ENCODE data around the gene STON2. TPM values are rescaled to one million over a fixed set of nuclear protein-coding genes. Genes with fewer than 3 reads are reported as not detected.

The STON2 gene
- total RNA-seq, 1 experiment from 2014 or later, result not detected

GRCh38 chr14:81437244-81437643, 37.1 kb upstream of the STON2 start:
- H4K20me1 ChIP-seq (ENCODE audit: insufficient read depth, low read depth, low read length), result no peaks in the 10 kb centered on the region
- no peaks in the 10 kb centered on the region for H3K36me3 ChIP-seq (ENCODE audit: insufficient read depth, low read length)
- H3K27ac ChIP-seq (ENCODE audit: low read length), result no peak overlapping the region
- H3K9ac ChIP-seq (ENCODE audit: low read length), result no peak overlapping the region
- no peak for DNase-seq
- no peaks in the 10 kb centered on the region for H3K9me2 ChIP-seq (replicated peaks; ENCODE audit: insufficient read depth, low read length)
- no peaks in the 10 kb centered on the region for H3K79me2 ChIP-seq (ENCODE audit: low read length)
- no peaks in the 10 kb centered on the region; the same call in 1 of the 2 replicates for H3K27me3 ChIP-seq (ENCODE audit: low read length)
- no peak overlapping the region for H3K4me3 ChIP-seq (ENCODE audit: low read length)
- no peak overlapping the region for H2AFZ ChIP-seq (ENCODE audit: low read length)
- H3K4me1 ChIP-seq (ENCODE audit: low read length), result peaks cover 3% of the 10 kb centered on the region; the same call in 1 of the 2 replicates
- no peak overlapping the region for H3K4me2 ChIP-seq (ENCODE audit: low read depth, low read length, poor library complexity, severe bottlenecking)
- H3K9me3 ChIP-seq (ENCODE audit: low read length), result no peaks in the 10 kb centered on the region

- Histone ChIP-seq H3K4me1 (ENCODE audit: low read length) (peaks cover 3% of the 10 kb centered on the region; the same call in 1 of the 2 replicates), H3K27me3 (ENCODE audit: low read length) (no peaks in the 10 kb centered on the region; the same call in 1 of the 2 replicates), H3K9me3 (ENCODE audit: low read length) (no peaks in the 10 kb centered on the region), H3K9me2 (replicated peaks; ENCODE audit: insufficient read depth, low read length) (no peaks in the 10 kb centered on the region), H2AFZ (ENCODE audit: low read length) (no peak overlapping the region), H3K4me3 (ENCODE audit: low read length) (no peak overlapping the region), H3K79me2 (ENCODE audit: low read length) (no peaks in the 10 kb centered on the region), H3K27ac (ENCODE audit: low read length) (no peak overlapping the region), H3K36me3 (ENCODE audit: insufficient read depth, low read length) (no peaks in the 10 kb centered on the region), H3K4me2 (ENCODE audit: low read depth, low read length, poor library complexity, severe bottlenecking) (no peak overlapping the region), H3K9ac (ENCODE audit: low read length) (no peak overlapping the region), H4K20me1 (ENCODE audit: insufficient read depth, low read depth, low read length) (no peaks in the 10 kb centered on the region)
- no peak for DNase-seq
These were observed 36.4 kb upstream of the STON2 start for GRCh38 chr14:81436296-81437138.

GRCh38 chr14:81435391-81436295, 35.5 kb upstream of the STON2 start:
- Histone ChIP-seq H2AFZ (ENCODE audit: low read length) (no peak overlapping the region), H3K27me3 (ENCODE audit: low read length) (no peaks in the 10 kb centered on the region; the same call in 1 of the 2 replicates)

GRCh38 chr14:81435048-81435390, 34.9 kb upstream of the STON2 start:
- H3K4me3 ChIP-seq (ENCODE audit: low read length), result no peak overlapping the region
- H3K27ac ChIP-seq (ENCODE audit: low read length), result no peak overlapping the region
- no peaks in the 10 kb centered on the region for H3K36me3 ChIP-seq (ENCODE audit: insufficient read depth, low read length)
- H3K9me2 ChIP-seq (replicated peaks; ENCODE audit: insufficient read depth, low read length), result no peaks in the 10 kb centered on the region
- no peak overlapping the region for H3K9ac ChIP-seq (ENCODE audit: low read length)
- H3K4me1 ChIP-seq (ENCODE audit: low read length), result peaks cover 3% of the 10 kb centered on the region; the same call in 1 of the 2 replicates
- no peaks in the 10 kb centered on the region for H4K20me1 ChIP-seq (ENCODE audit: insufficient read depth, low read depth, low read length)
- DNase-seq, result no peak
- no peaks in the 10 kb centered on the region for H3K9me3 ChIP-seq (ENCODE audit: low read length)
- no peaks in the 10 kb centered on the region for H3K79me2 ChIP-seq (ENCODE audit: low read length)
- no peaks in the 10 kb centered on the region; the same call in 1 of the 2 replicates for H3K27me3 ChIP-seq (ENCODE audit: low read length)
- no peak overlapping the region for H3K4me2 ChIP-seq (ENCODE audit: low read depth, low read length, poor library complexity, severe bottlenecking)
- H2AFZ ChIP-seq (ENCODE audit: low read length), result no peak overlapping the region

More at GRCh38 chr14:81435391-81436295, 35.5 kb upstream of the STON2 start:
- Histone ChIP-seq H3K79me2 (ENCODE audit: low read length) (no peaks in the 10 kb centered on the region), H3K4me2 (ENCODE audit: low read depth, low read length, poor library complexity, severe bottlenecking) (no peak overlapping the region), H4K20me1 (ENCODE audit: insufficient read depth, low read depth, low read length) (no peaks in the 10 kb centered on the region), H3K9me3 (ENCODE audit: low read length) (no peaks in the 10 kb centered on the region), H3K9ac (ENCODE audit: low read length) (no peak overlapping the region), H3K36me3 (ENCODE audit: insufficient read depth, low read length) (no peaks in the 10 kb centered on the region), H3K27ac (ENCODE audit: low read length) (no peak overlapping the region), H3K4me3 (ENCODE audit: low read length) (no peak overlapping the region), H3K4me1 (ENCODE audit: low read length) (peaks cover 3% of the 10 kb centered on the region; the same call in 1 of the 2 replicates), H3K9me2 (replicated peaks; ENCODE audit: insufficient read depth, low read length) (no peaks in the 10 kb centered on the region)
- no peak for DNase-seq

- Histone ChIP-seq H3K27me3 (ENCODE audit: low read length) (no peaks in the 10 kb centered on the region; the same call in 1 of the 2 replicates), H3K4me1 (ENCODE audit: low read length) (no peaks in the 10 kb centered on the region)
These were observed 34.1 kb upstream of the STON2 start for GRCh38 chr14:81434230-81434629.

GRCh38 chr14:81433378-81433777, 33.3 kb upstream of the STON2 start:
- Histone ChIP-seq H3K9me2 (replicated peaks; ENCODE audit: insufficient read depth, low read length) (no peaks in the 10 kb centered on the region), H3K79me2 (ENCODE audit: low read length) (no peaks in the 10 kb centered on the region), H2AFZ (ENCODE audit: low read length) (no peak overlapping the region), H3K9me3 (ENCODE audit: low read length) (no peaks in the 10 kb centered on the region), H4K20me1 (ENCODE audit: insufficient read depth, low read depth, low read length) (no peaks in the 10 kb centered on the region), H3K27ac (ENCODE audit: low read length) (no peak overlapping the region), H3K4me2 (ENCODE audit: low read depth, low read length, poor library complexity, severe bottlenecking) (no peak overlapping the region), H3K36me3 (ENCODE audit: insufficient read depth, low read length) (no peaks in the 10 kb centered on the region), H3K9ac (ENCODE audit: low read length) (no peak overlapping the region), H3K27me3 (ENCODE audit: low read length) (no peaks in the 10 kb centered on the region; the same call in 1 of the 2 replicates), H3K4me3 (ENCODE audit: low read length) (no peak overlapping the region), H3K4me1 (ENCODE audit: low read length) (no peaks in the 10 kb centered on the region)
- DNase-seq, result no peak

More at GRCh38 chr14:81434230-81434629, 34.1 kb upstream of the STON2 start:
- H3K9me2 ChIP-seq (replicated peaks; ENCODE audit: insufficient read depth, low read length), result no peaks in the 10 kb centered on the region
- no peak overlapping the region for H3K27ac ChIP-seq (ENCODE audit: low read length)
- no peak overlapping the region for H3K9ac ChIP-seq (ENCODE audit: low read length)
- H4K20me1 ChIP-seq (ENCODE audit: insufficient read depth, low read depth, low read length), result no peaks in the 10 kb centered on the region
- H2AFZ ChIP-seq (ENCODE audit: low read length), result no peak overlapping the region
- H3K36me3 ChIP-seq (ENCODE audit: insufficient read depth, low read length), result no peaks in the 10 kb centered on the region
- no peak overlapping the region for H3K4me2 ChIP-seq (ENCODE audit: low read depth, low read length, poor library complexity, severe bottlenecking)
- DNase-seq, result no peak
- H3K79me2 ChIP-seq (ENCODE audit: low read length), result no peaks in the 10 kb centered on the region
- no peaks in the 10 kb centered on the region for H3K9me3 ChIP-seq (ENCODE audit: low read length)
- no peak overlapping the region for H3K4me3 ChIP-seq (ENCODE audit: low read length)

GRCh38 chr14:81432219-81432661, 32.1 kb upstream of the STON2 start:
- no peak overlapping the region for H2AFZ ChIP-seq (ENCODE audit: low read length)
- H3K27ac ChIP-seq (ENCODE audit: low read length), result no peak overlapping the region
- DNase-seq, result no peak
- no peaks in the 10 kb centered on the region for H3K9me2 ChIP-seq (replicated peaks; ENCODE audit: insufficient read depth, low read length)
- no peaks in the 10 kb centered on the region for H3K4me1 ChIP-seq (ENCODE audit: low read length)
- no peaks in the 10 kb centered on the region for H3K79me2 ChIP-seq (ENCODE audit: low read length)
- no peak overlapping the region for H3K4me3 ChIP-seq (ENCODE audit: low read length)
- no peaks in the 10 kb centered on the region for H4K20me1 ChIP-seq (ENCODE audit: insufficient read depth, low read depth, low read length)
- H3K36me3 ChIP-seq (ENCODE audit: insufficient read depth, low read length), result no peaks in the 10 kb centered on the region
- H3K4me2 ChIP-seq (ENCODE audit: low read depth, low read length, poor library complexity, severe bottlenecking), result no peak overlapping the region
- H3K27me3 ChIP-seq (ENCODE audit: low read length), result no peaks in the 10 kb centered on the region
- no peak overlapping the region for H3K9ac ChIP-seq (ENCODE audit: low read length)
- H3K9me3 ChIP-seq (ENCODE audit: low read length), result no peaks in the 10 kb centered on the region

- H3K27me3 ChIP-seq (ENCODE audit: low read length), result no peaks in the 10 kb centered on the region
These were observed 30.1 kb upstream of the STON2 start for GRCh38 chr14:81430235-81430634.

More at GRCh38 chr14:81430235-81430634, 30.1 kb upstream of the STON2 start:
- DNase-seq, result no peak
- no peaks in the 10 kb centered on the region for H3K79me2 ChIP-seq (ENCODE audit: low read length)
- H3K9ac ChIP-seq (ENCODE audit: low read length), result no peak overlapping the region
- no peaks in the 10 kb centered on the region for H3K9me2 ChIP-seq (replicated peaks; ENCODE audit: insufficient read depth, low read length)
- no peak overlapping the region for H3K27ac ChIP-seq (ENCODE audit: low read length)
- H3K36me3 ChIP-seq (ENCODE audit: insufficient read depth, low read length), result no peaks in the 10 kb centered on the region
- no peaks in the 10 kb centered on the region for H3K9me3 ChIP-seq (ENCODE audit: low read length)
- H4K20me1 ChIP-seq (ENCODE audit: insufficient read depth, low read depth, low read length), result no peaks in the 10 kb centered on the region
- H3K4me2 ChIP-seq (ENCODE audit: low read depth, low read length, poor library complexity, severe bottlenecking), result no peak overlapping the region
- H3K4me1 ChIP-seq (ENCODE audit: low read length), result no peaks in the 10 kb centered on the region
- H2AFZ ChIP-seq (ENCODE audit: low read length), result no peak overlapping the region
- no peak overlapping the region for H3K4me3 ChIP-seq (ENCODE audit: low read length)

All from Karpas-422 (cell line).